ENCODE results near the gene COA6.

The COA6 gene

GRCh38 chr1:234373064-234373958 lies at the start of gene COA6:
Gene COA6, plus strand, starts transcription at chr1:234373456. Its CDS starts 11 bp downstream, at chr1:234373467.
- TF ChIP-seq BHLHE40 (IDR thresholded peaks at IDR 0.05; ENCODE audit: borderline replicate concordance) (no peak), TARDBP (IDR thresholded peaks at IDR 0.05) (peak; percentile 65; the same call in 1 of the 2 replicates), ELF4 (IDR thresholded peaks at IDR 0.05) (peak; percentile 79), SUZ12 (IDR thresholded peaks at IDR 0.05) (no peak), ARNT (IDR thresholded peaks at IDR 0.05) (no peak), FOXK2 (IDR thresholded peaks at IDR 0.05) (no peak), HDGF (IDR thresholded peaks at IDR 0.05; ENCODE audit: borderline replicate concordance) (no peak), LEF1 (IDR thresholded peaks at IDR 0.05; ENCODE audit: borderline replicate concordance) (no peak; the same call in 1 of the 2 replicates), FOXM1 (IDR thresholded peaks at IDR 0.05; ENCODE audit: borderline replicate concordance) (0 out of 2 replicates have a peak, but pooled peaks have one; percentile 10), ZNF384 (IDR thresholded peaks at IDR 0.05) (no peak), PKNOX1 (IDR thresholded peaks at IDR 0.05) (peak; percentile 95), SP1 (IDR thresholded peaks at IDR 0.05) (no peak), CTBP1 (IDR thresholded peaks at IDR 0.05; ENCODE audit: borderline replicate concordance) (peak; percentile 46; the same call in 1 of the 2 replicates), L3MBTL2 (conservative IDR thresholded peaks at IDR 0.05) (peak; percentile 87), FOXA1 (IDR thresholded peaks at IDR 0.05) (no peak), NFRKB (IDR thresholded peaks at IDR 0.05) (no peak)
- DNase-seq (ENCODE audit: extremely low spot score), result peak; percentile 92
- CTCF ChIA-PET, result interaction anchor here (0.5 to 1.6 kb wide), 5 partner anchors 38 to 248 kb away, joined by 3 to 6 read pairs (median 4); no protein-coding TSS in a partner anchor
- POLR2A ChIA-PET, result interaction anchor here (0.7 to 2.7 kb wide), 23 partner anchors 8 to 237 kb away, joined by 3 to 25 read pairs (median 7); partner anchors contain the start of genes IRF2BP2 and TARBP1

GRCh38 chr1:234324821-234325220 lies 48.4 kb upstream of the COA6 start:
- TF ChIP-seq HDGF (IDR thresholded peaks at IDR 0.05; ENCODE audit: borderline replicate concordance) (no peak), ZNF384 (IDR thresholded peaks at IDR 0.05) (no peak), SP1 (IDR thresholded peaks at IDR 0.05) (no peak), ARNT (IDR thresholded peaks at IDR 0.05) (no peak), SUZ12 (IDR thresholded peaks at IDR 0.05) (no peak), TARDBP (IDR thresholded peaks at IDR 0.05) (no peak), FOXA1 (IDR thresholded peaks at IDR 0.05) (no peak), L3MBTL2 (conservative IDR thresholded peaks at IDR 0.05) (no peak), FOXK2 (IDR thresholded peaks at IDR 0.05) (no peak), FOXM1 (IDR thresholded peaks at IDR 0.05; ENCODE audit: borderline replicate concordance) (no peak), LEF1 (IDR thresholded peaks at IDR 0.05; ENCODE audit: borderline replicate concordance) (no peak), ELF4 (IDR thresholded peaks at IDR 0.05) (no peak), BHLHE40 (IDR thresholded peaks at IDR 0.05; ENCODE audit: borderline replicate concordance) (no peak), CTBP1 (IDR thresholded peaks at IDR 0.05; ENCODE audit: borderline replicate concordance) (no peak), PKNOX1 (IDR thresholded peaks at IDR 0.05) (no peak), NFRKB (IDR thresholded peaks at IDR 0.05) (no peak)
- POLR2A ChIA-PET, result interaction anchor here (1.1 kb wide), 1 partner anchor 15 kb away, joined by 3 read pairs; no protein-coding TSS in a partner anchor
- CTCF ChIA-PET, result interaction anchor here (1.4 to 2.5 kb wide), 2 partner anchors 15 to 112 kb away, joined by 3 to 16 read pairs; no protein-coding TSS in a partner anchor
- no peak for DNase-seq (ENCODE audit: extremely low spot score)

GRCh38 chr1:234325878-234326496 lies 47.3 kb upstream of the COA6 start:
- ChIA-PET CTCF (interaction anchor here (1.0 to 3.0 kb wide), 12 partner anchors 16 to 199 kb away, joined by 3 to 16 read pairs (median 4); partner anchors contain the start of gene COA6), POLR2A (no interaction called here)
- TF ChIP-seq L3MBTL2 (conservative IDR thresholded peaks at IDR 0.05) (0 out of 2 replicates have a peak, but pooled peaks have one; percentile 26), FOXK2 (IDR thresholded peaks at IDR 0.05) (no peak)
- no peak for DNase-seq (ENCODE audit: extremely low spot score)

GRCh38 chr1:234326497-234327366 lies 46.5 kb upstream of the COA6 start:
- no peak for TF ChIP-seq FOXM1 (IDR thresholded peaks at IDR 0.05; ENCODE audit: borderline replicate concordance)
- no peak for TF ChIP-seq L3MBTL2 (conservative IDR thresholded peaks at IDR 0.05)
- TF ChIP-seq TARDBP (IDR thresholded peaks at IDR 0.05), result no peak
- no peak for TF ChIP-seq ZNF384 (IDR thresholded peaks at IDR 0.05)
- no peak for TF ChIP-seq SP1 (IDR thresholded peaks at IDR 0.05)
- no peak for TF ChIP-seq LEF1 (IDR thresholded peaks at IDR 0.05; ENCODE audit: borderline replicate concordance)
- DNase-seq (ENCODE audit: extremely low spot score), result peak; percentile 84
- ChIA-PET CTCF (interaction anchor here (0.5 to 3.0 kb wide), 17 partner anchors 11 to 212 kb away, joined by 3 to 16 read pairs (median 4); partner anchors contain the start of gene COA6), POLR2A (interaction anchor here (0.7 to 1.3 kb wide), 2 partner anchors 17 to 47 kb away, joined by 3 to 5 read pairs; partner anchors contain the start of gene COA6)

GRCh38 chr1:234327577-234328164 lies 45.6 kb upstream of the COA6 start:
- no peak for TF ChIP-seq ARNT (IDR thresholded peaks at IDR 0.05)
- TF ChIP-seq FOXK2 (IDR thresholded peaks at IDR 0.05), result no peak
- no peak for TF ChIP-seq ZNF384 (IDR thresholded peaks at IDR 0.05)
- no peak for TF ChIP-seq HDGF (IDR thresholded peaks at IDR 0.05; ENCODE audit: borderline replicate concordance)
- no peak for TF ChIP-seq FOXA1 (IDR thresholded peaks at IDR 0.05)
- TF ChIP-seq SUZ12 (IDR thresholded peaks at IDR 0.05), result no peak
- no peak for TF ChIP-seq L3MBTL2 (conservative IDR thresholded peaks at IDR 0.05)
- TF ChIP-seq LEF1 (IDR thresholded peaks at IDR 0.05; ENCODE audit: borderline replicate concordance), result no peak
- no peak for TF ChIP-seq FOXM1 (IDR thresholded peaks at IDR 0.05; ENCODE audit: borderline replicate concordance)
- TF ChIP-seq BHLHE40 (IDR thresholded peaks at IDR 0.05; ENCODE audit: borderline replicate concordance), result no peak
- no peak for TF ChIP-seq CTBP1 (IDR thresholded peaks at IDR 0.05; ENCODE audit: borderline replicate concordance)
- TF ChIP-seq ELF4 (IDR thresholded peaks at IDR 0.05), result no peak
- no peak for TF ChIP-seq NFRKB (IDR thresholded peaks at IDR 0.05)
- TF ChIP-seq TARDBP (IDR thresholded peaks at IDR 0.05), result no peak
- no peak for DNase-seq (ENCODE audit: extremely low spot score)
- POLR2A ChIA-PET, result interaction anchor here (1.3 kb wide), 1 partner anchor 46 kb away, joined by 5 read pairs; the partner anchor contains the start of gene COA6
- CTCF ChIA-PET, result interaction anchor here (0.7 to 3.0 kb wide), 5 partner anchors 8 to 159 kb away, joined by 4 to 16 read pairs (median 5); no protein-coding TSS in a partner anchor
